Activated CD8-positive, alpha-beta T cell treated with anti-CD3 and anti-CD28 coated beads, Interleukin-2, amount 10 ng/mL, durations not matched to agents 7 days and 5 days (primary cell): ENCODE data around the gene SCIN. TPM values are rescaled to one million over a fixed set of nuclear protein-coding genes. Genes with fewer than 3 reads are reported as not detected.
A peak's percentile ranks its signal among the peaks of the same experiment; 100 is the strongest.

Experiments
- ATAC-seq: fragments of 150-1000 bp; cut with Tn5 transposase; one replicate; pipeline ENCODE4 v1.10.0; 2021; ENCODE audit warnings: moderate library complexity
- CTCF ChIA-PET: fragments of 350-600 bp; sonication (Branson Sonifier 250); formaldehyde crosslinking; loops from one replicate; lab custom pipeline; 2021; ENCODE audit warnings: antibody characterized with exemption; lab: Charles Lee
- POLR2A ChIA-PET: fragments of 350-600 bp; sonication (Branson Sonifier 250); formaldehyde crosslinking; loops from one replicate; lab custom pipeline; 2021; ENCODE audit warnings: antibody characterized with exemption; lab: Charles Lee
- DNase-seq: peaks from one replicate; pipeline ENCODE4 v3.0.0-alpha.2; 2020
- H3K27ac Mint-ChIP-seq: one replicate; pipeline ENCODE4 v1.8.0; 2021; ENCODE audit warnings: mild to moderate bottlenecking, mixed read lengths
- H3K27me3 Mint-ChIP-seq: one replicate; pipeline ENCODE4 v1.8.0; 2021; ENCODE audit warnings: low read depth, mixed read lengths
- H3K36me3 Mint-ChIP-seq: one replicate; pipeline ENCODE4 v1.8.0; 2021; ENCODE audit warnings: low read depth, mixed read lengths
- H3K4me1 Mint-ChIP-seq: one replicate; pipeline ENCODE4 v1.8.0; 2021; ENCODE audit warnings: low read depth, mixed read lengths
- H3K4me3 Mint-ChIP-seq: one replicate; pipeline ENCODE4 v1.8.0; 2021; ENCODE audit warnings: mild to moderate bottlenecking, mixed read lengths
- H3K9me3 Mint-ChIP-seq: one replicate; pipeline ENCODE4 v1.8.0; 2022; ENCODE audit warnings: mixed read lengths; ENCODE audit not compliant: insufficient read depth
- total RNA-seq, 2 experiments: library from RNA; stranded (reverse); gene quantifications; one replicate each; pipeline ENCODE4 v1.2.3, GENCODE V29; 2021

Gene SCIN
- total RNA-seq, 2 experiments from 2014 or later, result 0.39 TPM; not detected in 1

DNA sequence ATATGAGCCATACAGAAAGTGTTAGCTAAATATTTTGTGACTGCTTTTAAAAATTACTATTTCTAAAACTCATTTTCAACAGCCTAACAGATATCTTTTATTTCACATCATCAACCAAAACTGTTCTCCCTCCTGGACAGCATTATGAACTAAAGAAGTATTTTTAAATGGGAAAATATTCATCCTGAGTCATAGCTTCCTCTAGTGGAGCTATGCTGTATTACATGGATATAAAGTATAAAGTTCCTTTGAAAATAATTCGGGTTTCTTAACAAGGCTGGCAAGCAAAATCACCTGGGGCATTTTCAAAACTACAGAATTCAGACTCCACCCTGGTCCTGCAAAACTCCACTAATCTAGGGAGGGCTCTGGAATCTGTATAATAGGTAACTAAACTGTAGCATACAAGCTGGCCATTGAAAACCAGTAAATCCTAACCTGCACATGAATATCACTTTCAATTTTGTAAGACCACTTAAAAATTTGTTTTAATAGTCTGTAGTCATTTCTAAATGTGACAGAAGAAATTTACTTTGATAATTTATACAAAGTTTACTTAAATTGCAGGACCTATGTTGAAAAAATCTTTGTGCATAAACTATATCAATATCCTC, 53.5 kb downstream of the SCIN start:
- no peaks in the 10 kb centered on the region for H3K4me1 Mint-ChIP-seq
- H3K27me3 Mint-ChIP-seq, result peaks cover 8% of the 10 kb centered on the region
- ChIA-PET CTCF (interaction anchor here (0.8 to 2.8 kb wide), 5 partner anchors 10 to 105 kb away, joined by 3 to 21 read pairs (median 3); no protein-coding TSS in a partner anchor), POLR2A (no interaction called here)
- no peak for DNase-seq
- ATAC-seq, result no peak
- H3K36me3 Mint-ChIP-seq, result no peaks in the 10 kb centered on the region
- no peak overlapping the region for H3K27ac Mint-ChIP-seq
- no peaks in the 10 kb centered on the region for H3K9me3 Mint-ChIP-seq
- no peak overlapping the region for H3K4me3 Mint-ChIP-seq

- POLR2A ChIA-PET, result no interaction called here
- H3K4me1 Mint-ChIP-seq, result no peaks in the 10 kb centered on the region
Observed at GRCh38 chr7:12625836-12626235, 55.3 kb downstream of the SCIN start.

GRCh38 chr7:12629816-12630512, 59.4 kb downstream of the SCIN start:
- no peak overlapping the region for H3K4me3 Mint-ChIP-seq
- no peaks in the 10 kb centered on the region for H3K36me3 Mint-ChIP-seq
- peaks cover 11% of the 10 kb centered on the region for H3K27me3 Mint-ChIP-seq
- ChIA-PET CTCF (no interaction called here), POLR2A (no interaction called here)
- no peak for DNase-seq
- ATAC-seq, result no peak
- no peaks in the 10 kb centered on the region for H3K9me3 Mint-ChIP-seq
- H3K4me1 Mint-ChIP-seq, result peaks cover 3% of the 10 kb centered on the region
- H3K27ac Mint-ChIP-seq, result no peak overlapping the region

More at GRCh38 chr7:12625836-12626235, 55.3 kb downstream of the SCIN start:
- peaks cover 8% of the 10 kb centered on the region for H3K27me3 Mint-ChIP-seq
- CTCF ChIA-PET, result interaction anchor here (0.7 to 1.4 kb wide), 3 partner anchors 12 to 637 kb away, joined by 3 to 11 read pairs (median 4); no protein-coding TSS in a partner anchor
- no peak for DNase-seq
- H3K9me3 Mint-ChIP-seq, result no peaks in the 10 kb centered on the region
- no peak overlapping the region for H3K27ac Mint-ChIP-seq
- H3K4me3 Mint-ChIP-seq, result no peak overlapping the region
- no peak for ATAC-seq
- H3K36me3 Mint-ChIP-seq, result no peaks in the 10 kb centered on the region

GRCh38 chr7:12630513-12630819, 59.9 kb downstream of the SCIN start:
- Mint-ChIP-seq H3K36me3 (no peaks in the 10 kb centered on the region), H3K4me3 (no peak overlapping the region), H3K27me3 (peaks cover 11% of the 10 kb centered on the region), H3K9me3 (no peaks in the 10 kb centered on the region), H3K27ac (no peak overlapping the region), H3K4me1 (peaks cover 3% of the 10 kb centered on the region)
- ATAC-seq, result no peak
- no peak for DNase-seq
- POLR2A ChIA-PET, result no interaction called here
- CTCF ChIA-PET, result no interaction called here

DNA sequence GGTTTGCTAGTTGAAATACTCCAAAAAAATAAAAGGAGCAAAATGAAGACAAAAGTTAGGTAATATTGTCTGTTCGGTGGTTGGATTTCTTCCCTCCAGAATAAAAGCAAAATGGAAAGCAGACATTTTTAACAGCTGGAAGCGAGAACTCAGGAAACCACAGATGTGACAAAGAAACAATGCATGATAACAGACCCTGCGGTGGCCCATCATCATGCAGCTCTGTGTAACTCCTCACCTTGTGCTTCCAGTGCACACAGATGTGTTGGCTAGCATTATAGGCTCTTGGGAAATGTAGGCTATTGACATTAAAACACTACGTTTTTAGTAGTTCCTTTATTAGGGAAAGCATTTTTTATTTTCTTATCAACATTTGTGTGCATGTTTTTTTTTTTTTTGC, 63.1 kb downstream of the SCIN start:
- no peaks in the 10 kb centered on the region for H3K9me3 Mint-ChIP-seq
- H3K36me3 Mint-ChIP-seq, result no peaks in the 10 kb centered on the region
- ChIA-PET POLR2A (no interaction called here), CTCF (no interaction called here)
- H3K27me3 Mint-ChIP-seq, result peaks cover 8% of the 10 kb centered on the region
- peaks cover 7% of the 10 kb centered on the region for H3K4me1 Mint-ChIP-seq
- no peak overlapping the region for H3K4me3 Mint-ChIP-seq
- H3K27ac Mint-ChIP-seq, result no peak overlapping the region
- ATAC-seq (no peak), DNase-seq (no peak)

DNA sequence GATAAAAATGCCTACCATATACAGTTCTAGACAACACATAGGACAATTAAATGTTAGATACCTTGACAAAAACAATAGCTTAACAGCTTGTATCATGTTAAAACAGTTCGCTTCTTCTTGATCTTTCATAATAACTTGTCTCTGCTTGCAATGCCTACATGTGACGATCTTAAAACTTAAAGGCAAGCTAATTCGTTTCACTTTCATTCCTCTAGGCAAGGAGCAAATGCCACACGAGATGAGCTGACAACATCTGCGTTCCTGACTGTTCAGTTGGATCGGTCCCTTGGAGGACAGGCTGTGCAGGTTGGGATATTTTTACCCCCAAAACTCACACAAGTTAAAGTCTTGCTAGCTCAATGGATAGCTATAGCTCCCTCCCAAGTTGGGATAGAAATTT, 65.3 kb downstream of the SCIN start:
- POLR2A ChIA-PET, result no interaction called here
- peak; percentile 21 for DNase-seq
- CTCF ChIA-PET, result interaction anchor here (0.8 to 1.7 kb wide), 5 partner anchors 39 to 626 kb away, joined by 3 to 10 read pairs (median 6); partner anchors contain the start of gene ARL4A
- Mint-ChIP-seq H3K4me1 (peaks cover 7% of the 10 kb centered on the region), H3K36me3 (no peaks in the 10 kb centered on the region), H3K27ac (no peak overlapping the region), H3K4me3 (peak overlapping the region; percentile 55), H3K9me3 (no peaks in the 10 kb centered on the region), H3K27me3 (peaks cover 8% of the 10 kb centered on the region)
- ATAC-seq, result peak; percentile 58

DNA sequence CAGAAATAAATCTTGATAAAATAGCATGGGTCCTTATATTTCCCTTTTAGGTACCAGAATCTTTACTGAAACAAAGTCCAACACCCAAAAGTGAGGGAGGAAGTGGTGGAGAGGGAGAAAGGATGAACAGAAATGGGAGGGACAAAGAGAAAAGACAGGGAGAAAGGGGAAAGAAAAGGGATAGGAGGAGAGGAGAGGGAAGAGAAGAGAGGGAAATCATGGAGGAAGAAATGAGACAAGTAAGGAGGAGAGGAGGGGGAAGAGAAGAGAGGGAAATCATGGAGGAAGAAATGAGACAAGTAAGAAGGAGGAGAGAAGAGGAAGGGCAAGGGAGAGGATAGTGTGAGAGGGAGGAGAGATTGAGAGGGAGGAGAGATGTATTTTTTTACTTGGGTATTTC, 66.8 kb downstream of the SCIN start:
- DNase-seq (no peak), ATAC-seq (no peak)
- Mint-ChIP-seq H3K27ac (no peak overlapping the region), H3K36me3 (no peaks in the 10 kb centered on the region), H3K9me3 (no peaks in the 10 kb centered on the region), H3K27me3 (peaks cover 6% of the 10 kb centered on the region), H3K4me3 (no peak overlapping the region), H3K4me1 (peaks cover 7% of the 10 kb centered on the region)
- CTCF ChIA-PET, result interaction anchor here (1.0 to 1.5 kb wide), 2 partner anchors 11 to 13 kb away, joined by 3 to 4 read pairs; no protein-coding TSS in a partner anchor
- POLR2A ChIA-PET, result no interaction called here

GRCh38 chr7:12637819-12638592, 67.5 kb downstream of the SCIN start:
- Mint-ChIP-seq H3K27ac (no peak overlapping the region), H3K36me3 (no peaks in the 10 kb centered on the region), H3K27me3 (peaks cover 6% of the 10 kb centered on the region), H3K4me3 (no peak overlapping the region), H3K4me1 (peaks cover 7% of the 10 kb centered on the region), H3K9me3 (no peaks in the 10 kb centered on the region)
- ATAC-seq, result no peak
- DNase-seq, result no peak
- ChIA-PET POLR2A (no interaction called here), CTCF (interaction anchor here (1.0 to 1.7 kb wide), 8 partner anchors 12 to 625 kb away, joined by 3 to 11 read pairs (median 4); partner anchors contain the start of gene ARL4A)

DNA sequence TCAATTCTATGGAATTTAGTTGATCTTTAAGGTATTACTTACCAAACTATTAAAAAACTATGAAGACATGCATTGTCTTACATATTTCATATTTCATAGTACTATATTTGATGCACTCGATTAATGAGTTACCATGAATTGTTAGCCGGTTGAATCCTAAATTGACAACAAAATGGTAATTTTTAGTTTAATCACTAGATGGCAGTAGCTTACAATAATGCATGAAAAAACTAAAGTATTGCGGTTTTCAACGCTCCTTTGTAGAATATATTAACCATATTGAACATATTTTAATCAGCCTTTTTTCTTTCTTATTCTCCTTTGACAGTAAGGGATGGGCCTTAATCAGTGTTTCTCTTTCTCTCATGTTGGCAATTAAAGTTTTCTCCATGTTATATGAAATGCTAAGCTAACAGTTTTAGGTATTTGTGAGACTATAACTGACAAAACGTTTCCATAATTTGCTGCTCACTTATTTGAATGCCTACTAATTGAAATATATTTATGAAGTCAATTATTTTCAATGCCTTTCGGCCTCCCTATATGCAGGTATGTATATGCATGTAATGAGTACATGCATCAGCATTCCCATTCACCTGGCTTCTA, 68.4 kb downstream of the SCIN start:
- peaks cover 4% of the 10 kb centered on the region for H3K27me3 Mint-ChIP-seq
- DNase-seq (no peak), ATAC-seq (no peak)
- CTCF ChIA-PET, result interaction anchor here (0.6 to 1.7 kb wide), 9 partner anchors 13 to 624 kb away, joined by 3 to 11 read pairs (median 4); partner anchors contain the start of gene ARL4A
- H3K36me3 Mint-ChIP-seq, result no peaks in the 10 kb centered on the region
- POLR2A ChIA-PET, result no interaction called here
- peaks cover 4% of the 10 kb centered on the region for H3K4me1 Mint-ChIP-seq
- H3K4me3 Mint-ChIP-seq, result no peak overlapping the region
- H3K9me3 Mint-ChIP-seq, result no peaks in the 10 kb centered on the region
- H3K27ac Mint-ChIP-seq, result no peak overlapping the region

GRCh38 chr7:12640299-12641096, 70.0 kb downstream of the SCIN start:
- Mint-ChIP-seq H3K27ac (no peak overlapping the region), H3K27me3 (peaks cover 4% of the 10 kb centered on the region), H3K9me3 (no peaks in the 10 kb centered on the region), H3K4me3 (no peak overlapping the region), H3K4me1 (peaks cover 3% of the 10 kb centered on the region), H3K36me3 (no peaks in the 10 kb centered on the region)
- CTCF ChIA-PET, result interaction anchor here (1.2 kb wide), 1 partner anchor 46 kb away, joined by 4 read pairs; no protein-coding TSS in a partner anchor
- DNase-seq (no peak), ATAC-seq (no peak)
- POLR2A ChIA-PET, result no interaction called here

DNA sequence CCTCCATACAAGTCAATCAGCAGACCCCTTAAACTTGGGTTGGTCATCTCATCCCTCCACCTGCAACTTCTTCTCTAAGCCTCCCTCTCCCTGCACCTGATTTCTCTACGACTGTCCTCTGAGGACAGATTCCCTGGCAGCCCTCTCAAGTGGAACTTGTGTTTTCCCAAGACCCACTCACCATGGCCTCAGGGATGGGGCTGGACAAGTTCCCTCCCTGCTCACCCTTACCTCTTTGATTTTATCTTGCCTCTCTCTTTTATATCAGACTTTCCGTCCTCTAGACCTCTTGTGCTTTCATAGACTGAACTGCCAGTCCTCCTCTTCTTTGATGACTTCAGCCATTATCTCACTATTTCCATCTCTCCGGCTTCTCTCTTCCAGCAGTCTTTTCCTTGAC, 70.7 kb downstream of the SCIN start:
- no peak for ATAC-seq
- POLR2A ChIA-PET, result no interaction called here
- Mint-ChIP-seq H3K4me1 (no peaks in the 10 kb centered on the region), H3K36me3 (no peaks in the 10 kb centered on the region), H3K27me3 (peaks cover 4% of the 10 kb centered on the region), H3K27ac (no peak overlapping the region), H3K4me3 (no peak overlapping the region), H3K9me3 (no peaks in the 10 kb centered on the region)
- CTCF ChIA-PET, result interaction anchor here (1.2 kb wide), 1 partner anchor 45 kb away, joined by 4 read pairs; no protein-coding TSS in a partner anchor
- DNase-seq, result no peak
